ENCODE measurements around the gene CCSER1. TPM values are rescaled to one million over a fixed set of nuclear protein-coding genes. Genes with fewer than 3 reads are reported as not detected.

Gene CCSER1
- polyA plus RNA-seq, 4 donors = 20.3 to 21.4 (median 20.7) TPM

- DNase-seq (ENCODE audit: low read depth in 4 of 4, low spot score in 3 of 4) = no peak
Measured at GRCh38 chr4:90536408-90536807, 409.2 kb downstream of the CCSER1 start.

DNA sequence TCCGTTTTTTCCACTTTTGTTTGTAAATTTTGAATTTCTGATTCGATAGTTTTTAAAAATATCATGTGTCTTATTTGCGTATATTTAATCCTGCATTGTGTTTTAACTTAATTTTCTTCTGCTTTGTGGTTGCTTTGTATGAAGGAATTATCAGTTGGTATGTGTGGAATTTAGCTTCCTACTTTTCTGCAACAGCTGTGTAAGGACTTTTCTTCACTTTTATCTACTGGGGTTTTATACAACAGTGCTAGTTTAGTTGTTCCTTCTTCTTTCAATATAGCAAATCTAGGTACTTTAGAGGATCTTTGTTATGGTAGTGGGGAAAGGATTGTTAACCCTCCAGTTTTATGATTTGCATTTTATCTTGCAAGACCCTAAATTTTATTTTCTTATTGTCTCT, 410.3 kb downstream of the CCSER1 start:
- DNase-seq (ENCODE audit: low read depth in 4 of 4, low spot score in 3 of 4) = no peak

DNA sequence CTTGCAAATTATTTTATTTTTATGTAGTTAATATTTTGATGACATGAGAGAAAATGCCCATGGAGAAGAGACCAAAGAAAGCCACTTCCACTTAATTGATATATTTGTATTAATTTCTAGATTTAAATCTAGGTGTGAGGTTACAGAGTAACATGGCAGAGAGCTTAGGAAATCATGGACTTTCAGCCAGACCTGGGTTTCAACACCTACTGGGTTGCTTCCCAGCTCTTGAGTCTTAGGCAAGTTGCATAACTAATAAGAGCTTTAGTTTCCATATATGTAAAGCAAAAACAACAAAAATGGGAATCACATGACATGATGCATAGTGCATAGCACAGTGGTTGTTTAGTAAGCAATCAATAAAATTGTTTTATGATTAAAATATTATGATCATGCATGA, 413.3 kb downstream of the CCSER1 start:
- no peak for DNase-seq (ENCODE audit: low read depth in 4 of 4, low spot score in 3 of 4)

DNA sequence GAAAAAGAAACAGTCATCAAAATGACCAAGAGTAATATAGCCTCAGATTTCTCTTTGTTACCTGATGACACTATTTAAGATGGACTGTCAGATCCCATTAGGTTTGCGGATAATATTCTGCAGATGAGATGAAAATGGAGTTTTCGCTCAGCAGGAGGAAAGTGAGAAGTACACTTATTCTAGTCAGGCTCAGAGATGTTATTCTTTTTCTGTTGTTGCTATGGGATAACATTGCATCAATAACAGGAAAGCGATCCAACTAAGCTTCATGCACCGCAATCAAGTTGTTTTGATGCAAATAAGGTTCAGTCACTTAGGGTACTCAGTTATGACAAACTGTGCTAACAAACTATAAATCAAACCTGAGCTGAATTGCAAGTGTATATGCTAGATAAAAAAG, 415.0 kb downstream of the CCSER1 start:
- DNase-seq (ENCODE audit: low read depth in 4 of 4, low spot score in 3 of 4) = no peak

GRCh38 chr4:90543419-90544170, 416.4 kb downstream of the CCSER1 start:
- DNase-seq (ENCODE audit: low read depth in 4 of 4, low spot score in 3 of 4) = no peak

DNA sequence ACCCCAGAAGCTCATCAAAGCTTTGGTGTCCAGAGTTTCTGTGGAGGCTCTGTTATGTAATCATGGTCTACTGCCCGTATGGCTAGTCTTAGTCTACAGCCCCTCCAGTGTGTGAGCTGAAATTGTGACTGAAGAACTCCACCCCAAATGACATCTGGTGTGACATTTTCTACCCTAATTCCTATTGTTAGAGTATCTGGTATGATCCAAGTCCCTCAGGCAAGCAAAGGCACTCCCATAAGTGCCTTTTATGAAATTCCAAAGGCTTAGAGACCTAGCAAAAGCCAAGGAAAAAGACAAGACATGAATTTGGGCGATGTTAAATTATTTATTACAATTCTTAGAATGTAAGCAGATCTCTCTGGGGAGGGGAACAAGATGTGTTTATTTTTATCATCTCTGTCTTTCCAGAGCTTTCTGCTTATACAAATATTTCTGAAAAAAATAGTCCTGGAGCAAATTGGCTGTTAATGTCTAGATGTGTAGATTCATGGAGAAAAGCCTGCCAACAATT, 417.4 kb downstream of the CCSER1 start:
- DNase-seq (ENCODE audit: low read depth in 4 of 4, low spot score in 3 of 4) = no peak

DNA sequence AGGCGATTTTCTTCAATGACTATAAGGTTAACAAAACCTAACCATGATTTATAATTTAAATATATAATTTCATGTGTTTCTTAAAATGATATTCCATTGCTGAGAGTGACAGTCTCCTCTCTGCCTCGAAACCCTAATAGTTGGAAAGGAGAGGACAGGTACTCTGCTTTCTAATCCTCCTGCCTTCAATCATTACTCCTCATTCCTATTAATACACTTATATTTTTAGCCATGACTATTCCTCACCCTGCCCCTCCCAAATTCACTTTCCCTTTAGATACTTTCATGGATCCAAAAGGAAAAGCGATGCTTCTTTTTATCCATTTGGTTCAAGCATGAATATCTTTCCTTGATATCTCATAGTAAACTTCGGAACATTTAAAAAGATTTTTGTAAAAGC, 418.2 kb downstream of the CCSER1 start:
- DNase-seq (ENCODE audit: low read depth in 4 of 4, low spot score in 3 of 4) = no peak

DNA sequence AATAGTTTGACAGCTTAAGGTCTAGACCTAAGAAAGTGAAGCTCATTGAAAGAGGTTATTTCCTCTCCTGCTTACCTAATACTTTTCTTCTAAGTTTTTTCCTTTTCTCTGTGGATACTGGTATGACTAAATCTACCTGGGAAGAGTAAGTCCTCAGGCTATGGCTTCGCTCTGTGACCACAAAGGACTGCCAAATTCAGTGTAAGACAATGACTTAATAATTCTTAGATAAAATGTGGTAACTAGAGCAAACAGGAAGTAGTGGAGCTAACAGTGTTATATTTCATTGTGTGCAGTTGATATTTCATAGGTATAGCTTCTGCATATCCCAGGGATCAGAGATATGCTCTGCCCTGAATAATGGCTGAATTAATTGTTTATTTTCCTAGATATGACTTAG, 418.9 kb downstream of the CCSER1 start:
- DNase-seq (ENCODE audit: low read depth in 4 of 4, low spot score in 3 of 4) = no peak

GRCh38 chr4:90570615-90571014, 443.4 kb downstream of the CCSER1 start:
- no peak for DNase-seq (ENCODE audit: low read depth in 4 of 4, low spot score in 3 of 4)

DNA sequence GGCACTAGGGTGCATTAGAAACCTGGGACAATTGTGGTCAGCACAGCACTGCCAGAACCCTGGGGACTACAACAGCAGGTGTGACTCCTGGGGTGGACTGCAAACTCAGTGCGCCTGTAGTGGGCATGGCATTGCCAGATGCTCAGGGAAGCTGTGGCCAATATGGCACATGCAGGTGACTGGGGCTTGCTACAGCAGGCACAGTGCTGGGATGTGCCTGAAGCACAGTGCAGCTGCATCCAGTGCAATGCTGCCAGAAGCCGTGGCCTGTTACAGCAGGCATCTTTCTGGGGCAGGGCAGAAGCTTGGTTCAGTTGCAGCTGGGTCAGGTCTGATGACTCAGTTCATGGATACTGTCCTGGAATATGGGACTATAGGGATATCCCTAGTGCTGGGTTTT, 445.8 kb downstream of the CCSER1 start:
- no peak for DNase-seq (ENCODE audit: low read depth in 4 of 4, low spot score in 3 of 4)

DNA sequence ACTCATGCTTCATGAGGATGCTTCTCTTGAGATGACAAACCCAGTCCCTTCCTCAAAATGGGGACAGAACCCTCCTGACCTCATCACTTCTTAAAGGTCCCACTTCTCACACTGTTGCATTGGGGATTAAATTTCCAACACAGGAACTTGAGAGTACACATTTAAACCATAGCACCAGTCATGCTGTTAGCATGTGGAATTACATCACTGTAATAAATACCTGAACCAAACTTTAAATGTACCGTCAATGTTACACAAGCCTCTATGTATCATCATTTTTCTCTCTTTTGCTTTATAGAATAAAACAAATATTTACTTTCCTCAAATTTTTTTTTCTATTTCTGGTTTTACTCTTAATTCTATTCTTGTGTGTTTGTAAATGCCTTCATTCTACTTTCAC, 448.2 kb downstream of the CCSER1 start:
- DNase-seq (ENCODE audit: low read depth in 4 of 4, low spot score in 3 of 4) = no peak

- peak in 1 of 4 donors; percentile 20 for DNase-seq (ENCODE audit: low read depth in 4 of 4, low spot score in 3 of 4)
Measured at GRCh38 chr4:90580326-90580725, 453.1 kb downstream of the CCSER1 start.

GRCh38 chr4:90582087-90582486, 454.9 kb downstream of the CCSER1 start:
- DNase-seq (ENCODE audit: low read depth in 4 of 4, low spot score in 3 of 4) = no peak

GRCh38 chr4:90584051-90584450, 456.9 kb downstream of the CCSER1 start:
- no peak for DNase-seq (ENCODE audit: low read depth in 4 of 4, low spot score in 3 of 4)

DNA sequence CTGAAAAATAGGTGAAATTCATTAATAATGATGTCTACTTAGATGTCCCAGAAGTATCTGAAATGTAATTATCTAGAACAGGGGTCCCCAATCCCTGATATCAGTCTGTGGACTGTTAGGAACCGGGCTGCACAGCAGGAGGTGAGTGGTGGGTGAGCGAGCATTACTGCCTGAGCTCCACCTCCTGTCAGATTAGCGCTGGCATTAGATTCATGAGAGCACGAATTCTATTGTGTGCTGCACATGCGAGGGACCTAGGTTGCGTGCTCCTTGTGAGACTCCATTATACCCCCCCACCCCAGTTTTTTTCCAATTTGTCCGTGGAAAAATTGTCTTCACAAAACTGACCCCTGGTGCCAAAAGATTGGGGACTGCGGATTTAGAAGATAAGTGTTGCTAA, 458.8 kb downstream of the CCSER1 start:
- DNase-seq (ENCODE audit: low read depth in 4 of 4, low spot score in 3 of 4) = no peak

- DNase-seq (ENCODE audit: low read depth in 4 of 4, low spot score in 3 of 4) = no peak
Measured at GRCh38 chr4:90586799-90587198, 459.6 kb downstream of the CCSER1 start.

- no peak for DNase-seq (ENCODE audit: low read depth in 4 of 4, low spot score in 3 of 4)
Measured at GRCh38 chr4:90597927-90598326, 470.7 kb downstream of the CCSER1 start.

DNA sequence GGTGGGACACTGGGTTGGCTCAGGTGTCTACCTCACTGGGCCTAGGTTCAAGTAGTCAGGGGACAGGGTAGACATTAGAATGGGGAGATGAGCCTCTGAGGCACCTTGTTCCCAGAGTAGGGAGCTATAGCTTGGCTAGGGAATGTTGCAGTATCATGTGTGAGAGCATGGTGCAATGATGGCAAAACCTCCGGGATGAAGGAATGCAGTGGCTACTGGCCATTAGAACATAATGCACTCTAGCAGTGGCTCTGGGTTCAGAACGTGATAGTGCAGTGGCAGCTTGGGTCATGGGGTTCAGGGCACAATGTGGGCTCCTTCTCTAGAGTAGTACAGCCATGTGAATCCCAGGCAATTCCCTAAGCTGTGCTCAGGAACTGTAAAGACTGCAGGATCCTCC, 471.5 kb downstream of the CCSER1 start:
- DNase-seq (ENCODE audit: low read depth in 4 of 4, low spot score in 3 of 4) = no peak

- DNase-seq (ENCODE audit: low read depth in 4 of 4, low spot score in 3 of 4) = no peak
Measured at GRCh38 chr4:90602726-90603125, 475.5 kb downstream of the CCSER1 start.

DNA sequence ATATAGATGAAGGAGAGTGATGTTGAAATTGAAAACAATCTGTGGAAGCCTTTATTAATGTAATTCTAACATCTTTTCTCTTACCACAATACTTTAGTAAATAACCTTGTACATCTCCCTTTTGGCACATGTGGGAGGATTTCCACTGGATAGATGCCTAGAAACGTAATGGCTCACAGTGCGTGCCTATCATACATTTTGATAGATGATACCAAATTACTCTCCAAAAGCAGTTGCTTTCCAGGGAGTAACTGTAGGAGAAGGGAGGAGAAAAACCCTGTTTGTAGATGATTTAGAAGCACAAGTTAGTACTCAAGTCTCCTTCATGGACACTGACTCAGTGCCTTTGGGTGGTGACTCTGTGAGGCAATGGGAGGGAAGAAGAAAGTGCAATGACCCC, 476.3 kb downstream of the CCSER1 start:
- no peak for DNase-seq (ENCODE audit: low read depth in 4 of 4, low spot score in 3 of 4)

GRCh38 chr4:90606781-90607180, 479.6 kb downstream of the CCSER1 start:
- no peak for DNase-seq (ENCODE audit: low read depth in 4 of 4, low spot score in 3 of 4)

GRCh38 chr4:90614371-90614770, 487.2 kb downstream of the CCSER1 start:
- no peak for DNase-seq (ENCODE audit: low read depth in 4 of 4, low spot score in 3 of 4)

DNA sequence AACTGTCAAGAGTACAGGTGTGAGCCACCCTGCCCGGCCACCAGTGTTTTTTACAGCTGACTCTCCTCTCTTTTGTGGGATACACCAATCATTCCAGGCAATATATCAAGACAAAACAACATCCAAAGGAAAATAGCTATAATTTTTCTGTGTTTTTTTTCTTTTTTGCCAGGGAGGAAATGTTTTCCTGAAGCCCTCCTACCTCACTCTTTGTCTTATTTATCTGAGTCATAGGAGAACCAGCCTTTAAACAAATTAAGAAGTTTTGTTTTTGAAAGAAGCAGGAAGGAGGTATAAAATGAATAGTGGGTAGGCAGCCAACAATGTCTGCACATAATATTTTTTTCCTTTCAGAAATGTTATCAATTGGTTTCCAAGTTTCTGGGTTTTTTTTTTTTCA, 493.9 kb downstream of the CCSER1 start:
- no peak for DNase-seq (ENCODE audit: low read depth in 4 of 4, low spot score in 3 of 4)

All from right renal pelvis (tissue), 4 donors.